Stimulated activated CD4-positive, alpha-beta T cell treated with anti-CD3 and anti-CD28 coated beads, Interleukin-1b, Interleukin-23, amount 100 ng/mL, for 1 hour (primary cell): ENCODE data around the gene ZSWIM5.

Experiments
- DNase-seq, 2 donors: peaks; one replicate each; pipeline ENCODE4 v3.0.0-alpha.2; 2020; ENCODE audit warnings: low read depth in 2 of 2

The ZSWIM5 gene

GRCh38 chr1:45032837-45033236, 173.6 kb downstream of the ZSWIM5 start:
- DNase-seq = no peak

- DNase-seq = no peak
These were observed 180.0 kb downstream of the ZSWIM5 start for GRCh38 chr1:45026446-45026845.

GRCh38 chr1:45023663-45024062, 182.7 kb downstream of the ZSWIM5 start:
- DNase-seq = no peak

- DNase-seq = peak; percentile 29 to 34
These were observed 187.7 kb downstream of the ZSWIM5 start for GRCh38 chr1:45018599-45019230.

- no peak for DNase-seq
These were observed 189.6 kb downstream of the ZSWIM5 start for GRCh38 chr1:45016767-45017166.

- DNase-seq = no peak
These were observed 190.2 kb downstream of the ZSWIM5 start for GRCh38 chr1:45016090-45016697.

GRCh38 chr1:45015683-45016082, 190.7 kb downstream of the ZSWIM5 start:
- no peak for DNase-seq

GRCh38 chr1:45014321-45015028, 191.9 kb downstream of the ZSWIM5 start:
- peak; percentile 60 to 69 for DNase-seq

GRCh38 chr1:45013551-45014209, 192.7 kb downstream of the ZSWIM5 start:
- no peak for DNase-seq

- no peak for DNase-seq
These were observed 193.6 kb downstream of the ZSWIM5 start for GRCh38 chr1:45012639-45013278.

- peak; percentile 66 to 67 for DNase-seq
These were observed 194.4 kb downstream of the ZSWIM5 start, which contains the start of gene UROD for GRCh38 chr1:45011837-45012638. Gene UROD, plus strand, starts transcription at chr1:45012254. Its CDS starts 12 bp downstream, at chr1:45012266.

GRCh38 chr1:45010855-45011811, 195.3 kb downstream of the ZSWIM5 start, which contains the start of gene HECTD3:
Gene HECTD3, minus strand, starts transcription at chr1:45011324. Its CDS starts 67 bp downstream, at chr1:45011257.
- peak in 1 of 2 donors; percentile 29 for DNase-seq

- DNase-seq = no peak
These were observed 196.2 kb downstream of the ZSWIM5 start for GRCh38 chr1:45009956-45010854.

- no peak for DNase-seq
These were observed 197.0 kb downstream of the ZSWIM5 start for GRCh38 chr1:45009296-45009865.

GRCh38 chr1:45008516-45008915, 197.9 kb downstream of the ZSWIM5 start:
- DNase-seq = no peak

- DNase-seq = no peak
These were observed 198.3 kb downstream of the ZSWIM5 start for GRCh38 chr1:45008076-45008475.

- DNase-seq = no peak
These were observed 199.1 kb downstream of the ZSWIM5 start for GRCh38 chr1:45007311-45007710.

GRCh38 chr1:45005761-45006160, 200.6 kb downstream of the ZSWIM5 start:
- no peak for DNase-seq
